Fibroblast of pulmonary artery (primary cell): ENCODE results near the gene SMPDL3A.
A peak's percentile ranks its signal among the peaks of the same experiment; 100 is the strongest.

Experiments used
- DNase-seq: peaks from one replicate; pipeline ENCODE4 v3.0.0-alpha.2; 2010; ENCODE audit warnings: low read depth
- H3K4me3 ChIP-seq: replicated peaks from 2 replicates; pipeline ENCODE4 v1.5.1; 2011; ENCODE audit warnings: low read depth, mild to moderate bottlenecking, control low read depth, low read length, moderate library complexity
- CTCF ChIP-seq: IDR thresholded peaks from 2 replicates; pipeline ENCODE4 v1.5.1; 2011; ENCODE audit warnings: mild to moderate bottlenecking, control low read depth, low read length, inconsistent platforms; ENCODE audit errors: missing control alignments

The SMPDL3A gene

GRCh38 chr6:122792766-122793165 lies 3.7 kb downstream of the SMPDL3A start:
- no peak for TF ChIP-seq CTCF
- no peak for DNase-seq
- H3K4me3 ChIP-seq: no peak overlapping the region

- DNase-seq: no peak
- no peak overlapping the region for H3K4me3 ChIP-seq
- no peak for TF ChIP-seq CTCF
These were observed 8.5 kb downstream of the SMPDL3A start for GRCh38 chr6:122797537-122797936.

GRCh38 chr6:122798099-122798641 lies 9.1 kb downstream of the SMPDL3A start:
- peak; percentile 55 for DNase-seq
- TF ChIP-seq CTCF: no peak
- no peak overlapping the region for H3K4me3 ChIP-seq

- no peak for TF ChIP-seq CTCF
These were observed 10.2 kb downstream of the SMPDL3A start for GRCh38 chr6:122799140-122799745.

GRCh38 chr6:122799916-122800686 lies 11.0 kb downstream of the SMPDL3A start:
- TF ChIP-seq CTCF: no peak
- no peak for DNase-seq
- H3K4me3 ChIP-seq: no peak overlapping the region

More at GRCh38 chr6:122799140-122799745, 10.2 kb downstream of the SMPDL3A start:
- DNase-seq: no peak
- H3K4me3 ChIP-seq: no peak overlapping the region

GRCh38 chr6:122800906-122801305 lies 11.8 kb downstream of the SMPDL3A start:
- H3K4me3 ChIP-seq: no peak overlapping the region
- TF ChIP-seq CTCF: no peak
- no peak for DNase-seq
